Measurements from ENCODE around the gene ZNF774. TPM values are rescaled to one million over a fixed set of nuclear protein-coding genes. Genes with fewer than 3 reads are reported as not detected.
A peak's percentile ranks its signal among the peaks of the same experiment; 100 is the strongest.

The ZNF774 gene
- total and polyA plus RNA-seq, 2 of the 13 experiments (the other 11 are each of a cell fraction or from before 2014, with no cell fraction given): 0.59 to 1.4 TPM

DNA sequence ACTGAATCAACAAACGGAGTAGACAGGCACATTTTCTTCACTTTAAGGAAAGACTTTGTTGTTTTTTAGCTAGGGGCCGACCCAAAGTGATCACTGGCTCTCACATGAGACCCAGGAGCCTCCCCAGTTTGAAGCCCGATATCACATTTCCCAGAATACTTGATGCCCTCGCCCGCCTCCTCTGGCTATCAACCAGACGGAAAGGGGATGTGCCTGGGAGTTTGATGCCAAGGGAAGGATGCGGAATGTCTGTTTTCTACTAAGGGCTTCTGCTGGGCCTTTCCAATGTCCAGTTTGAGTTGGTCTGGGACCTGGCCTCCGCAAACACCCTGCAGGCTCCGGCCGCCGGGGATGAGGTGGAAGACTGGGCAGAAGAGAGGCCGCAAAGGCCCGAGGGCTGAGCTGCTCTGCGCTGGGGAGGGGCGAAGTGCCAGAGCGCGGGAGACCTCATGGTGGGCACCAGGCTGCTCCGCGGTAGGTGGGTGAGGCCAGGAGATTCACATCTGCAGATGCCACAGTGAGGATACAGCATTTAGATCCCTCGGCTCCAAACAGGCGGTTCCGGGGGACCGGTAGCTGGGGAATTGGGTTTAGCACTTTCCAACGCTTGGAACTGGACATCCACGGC, 491 bp upstream of the ZNF774 start (continued):
- TF ChIP-seq POLR2AphosphoS2 (IDR thresholded peaks at IDR 0.05; ENCODE audit: low read depth, low read length): no peak
- TF ChIP-seq SOX5 (CRISPR knock-in tag; IDR thresholded peaks at IDR 0.05; ENCODE audit: borderline replicate concordance): no peak
- 0 out of 2 replicates have a peak, but pooled peaks have one; percentile 40 for TF ChIP-seq ZNF816 (CRISPR knock-in tag; IDR thresholded peaks at IDR 0.05; ENCODE audit: borderline replicate concordance)
- TF ChIP-seq, protein P1, sequence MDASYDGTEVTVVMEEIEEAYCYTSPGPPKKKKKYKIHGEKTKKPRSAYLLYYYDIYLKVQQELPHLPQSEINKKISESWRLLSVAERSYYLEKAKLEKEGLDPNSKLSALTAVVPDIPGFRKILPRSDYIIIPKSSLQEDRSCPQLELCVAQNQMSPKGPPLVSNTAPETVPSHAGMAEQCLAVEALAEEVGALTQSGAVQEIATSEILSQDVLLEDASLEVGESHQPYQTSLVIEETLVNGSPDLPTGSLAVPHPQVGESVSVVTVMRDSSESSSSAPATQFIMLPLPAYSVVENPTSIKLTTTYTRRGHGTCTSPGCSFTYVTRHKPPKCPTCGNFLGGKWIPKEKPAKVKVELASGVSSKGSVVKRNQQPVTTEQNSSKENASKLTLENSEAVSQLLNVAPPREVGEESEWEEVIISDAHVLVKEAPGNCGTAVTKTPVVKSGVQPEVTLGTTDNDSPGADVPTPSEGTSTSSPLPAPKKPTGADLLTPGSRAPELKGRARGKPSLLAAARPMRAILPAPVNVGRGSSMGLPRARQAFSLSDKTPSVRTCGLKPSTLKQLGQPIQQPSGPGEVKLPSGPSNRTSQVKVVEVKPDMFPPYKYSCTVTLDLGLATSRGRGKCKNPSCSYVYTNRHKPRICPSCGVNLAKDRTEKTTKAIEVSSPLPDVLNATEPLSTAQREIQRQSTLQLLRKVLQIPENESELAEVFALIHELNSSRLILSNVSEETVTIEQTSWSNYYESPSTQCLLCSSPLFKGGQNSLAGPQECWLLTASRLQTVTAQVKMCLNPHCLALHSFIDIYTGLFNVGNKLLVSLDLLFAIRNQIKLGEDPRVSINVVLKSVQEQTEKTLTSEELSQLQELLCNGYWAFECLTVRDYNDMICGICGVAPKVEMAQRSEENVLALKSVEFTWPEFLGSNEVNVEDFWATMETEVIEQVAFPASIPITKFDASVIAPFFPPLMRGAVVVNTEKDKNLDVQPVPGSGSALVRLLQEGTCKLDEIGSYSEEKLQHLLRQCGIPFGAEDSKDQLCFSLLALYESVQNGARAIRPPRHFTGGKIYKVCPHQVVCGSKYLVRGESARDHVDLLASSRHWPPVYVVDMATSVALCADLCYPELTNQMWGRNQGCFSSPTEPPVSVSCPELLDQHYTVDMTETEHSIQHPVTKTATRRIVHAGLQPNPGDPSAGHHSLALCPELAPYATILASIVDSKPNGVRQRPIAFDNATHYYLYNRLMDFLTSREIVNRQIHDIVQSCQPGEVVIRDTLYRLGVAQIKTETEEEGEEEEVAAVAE (CRISPR knock-in tag; IDR thresholded peaks at IDR 0.05; ENCODE audit: borderline replicate concordance): no peak
- TF ChIP-seq ZNF605 (CRISPR knock-in tag; IDR thresholded peaks at IDR 0.05): 0 out of 2 replicates have a peak, but pooled peaks have one; percentile 18
- TF ChIP-seq ZMAT3 (CRISPR knock-in tag; conservative IDR thresholded peaks at IDR 0.05): peak; percentile 68; the same call in 1 of the 2 replicates
- TF ChIP-seq ZNF205 (CRISPR knock-in tag; IDR thresholded peaks at IDR 0.05): 0 out of 2 replicates have a peak, but pooled peaks have one; percentile 4
- TF ChIP-seq RARA (CRISPR knock-in tag; IDR thresholded peaks at IDR 0.05): peak; percentile 6; the same call in 1 of the 2 replicates
- no peak for TF ChIP-seq TRIM24 (CRISPR knock-in tag; IDR thresholded peaks at IDR 0.05)
- 0 out of 2 replicates have a peak, but pooled peaks have one; percentile 50 for TF ChIP-seq ZBTB3 (CRISPR knock-in tag; IDR thresholded peaks at IDR 0.05; ENCODE audit: borderline replicate concordance, low read depth)
- TF ChIP-seq KAT7 (CRISPR knock-in tag; IDR thresholded peaks at IDR 0.05; ENCODE audit: borderline replicate concordance): no peak
- TF ChIP-seq, protein P2, sequence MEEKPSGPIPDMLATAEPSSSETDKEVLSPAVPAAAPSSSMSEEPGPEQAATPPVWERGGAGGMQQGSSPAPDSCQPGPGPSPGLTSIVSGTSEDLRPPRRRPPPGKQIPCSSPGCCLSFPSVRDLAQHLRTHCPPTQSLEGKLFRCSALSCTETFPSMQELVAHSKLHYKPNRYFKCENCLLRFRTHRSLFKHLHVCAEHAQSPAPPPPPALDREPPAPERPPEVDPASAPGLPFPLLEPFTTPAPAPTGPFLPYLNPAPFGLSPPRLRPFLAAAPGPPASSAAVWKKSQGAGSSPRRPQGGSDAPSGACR (CRISPR knock-in tag; IDR thresholded peaks at IDR 0.05): no peak
- TF ChIP-seq HNRNPK (IDR thresholded peaks at IDR 0.05; ENCODE audit: low read depth, low read length, poor library complexity, severe bottlenecking): no peak
